H1 (cell line): ENCODE results near the gene MMEL1. TPM values are rescaled to one million over a fixed set of nuclear protein-coding genes. Genes with fewer than 3 reads are reported as not detected.

ENCODE experiments used
- HDAC2 ChIP-seq, 2 experiments: fragments of 300-600 bp in 1 of 2; sonication (generic) in 1 of 2; IDR thresholded peaks; 2 replicates each; pipeline ENCODE4 v1.6.1; 2011 to 2012; ENCODE audit warnings: low read depth in 2 of 2, low read length in 2 of 2, mild to moderate bottlenecking in 2 of 2, moderate library complexity in 2 of 2, borderline replicate concordance in 1 of 2, inconsistent platforms in 1 of 2
- polyA plus RNA-seq, 7 experiments: library from polyadenylated mRNA; depleted of rRNA in 3 of 7; stranded (reverse) in 5 of 7; unstranded in 2 of 7; fragments of >200 nt in 5 of 7; fragments of 200-250 nt in 2 of 7; gene quantifications; 1 replicate in 5 of 7; 2 replicates in 1 of 7; 4 replicates in 1 of 7; pipeline versions ENCODE4 v1.2.1 to v1.2.3, GENCODE V29; 2011 to 2013; ENCODE audit warnings: missing spikeins in 2 of 7, mixed read lengths in 2 of 7
- total RNA-seq: library from RNA; stranded (reverse); fragmentation: NEBNext Ultra II Directional; extraction: Animal tissue kit (Norgen Biotek cat#: 25700); gene quantifications from 2 replicates; pipeline ENCODE4 v1.2.1, GENCODE V29; 2021

The MMEL1 gene
- total and polyA plus RNA-seq, 2 of the 8 experiments (the other 6 are each of a cell fraction or from before 2014, with no cell fraction given): 0.91 to 1.7 TPM

DNA sequence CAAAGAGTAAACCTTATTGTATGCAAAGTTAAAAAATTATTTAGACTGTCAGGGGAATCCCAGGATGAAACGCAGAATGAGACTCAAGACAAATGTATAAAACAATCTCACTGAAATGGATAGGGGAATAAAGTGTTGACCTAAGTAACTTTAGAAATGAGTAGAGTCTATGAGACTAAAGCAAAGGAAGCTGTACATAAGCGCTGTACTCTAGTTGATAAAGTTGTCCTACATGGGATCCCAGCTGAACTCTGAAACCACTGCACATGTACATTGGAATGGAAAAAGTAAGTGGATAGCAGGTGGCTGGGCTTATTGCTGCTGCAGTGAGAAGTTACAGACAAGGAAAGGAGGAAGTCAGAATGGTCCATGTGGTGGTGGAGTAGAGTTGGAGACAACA is 18.7 kb downstream of the MMEL1 start (continued):
- TF ChIP-seq HDAC2 (IDR thresholded peaks at IDR 0.05; ENCODE audit: borderline replicate concordance in 1 of 2, low read depth in 2 of 2, low read length in 2 of 2): no peak
- TF ChIP-seq, all 59 proteins: peak for 0
